Esophagus squamous epithelium (tissue), 4 donors: ENCODE measurements around the gene CARS2.
A peak's percentile ranks its signal among the peaks of the same experiment; 100 is the strongest.

Source experiments
- CTCF ChIP-seq, 6 experiments: fragments of 450-650 bp in 4 of 6; fragments of 200-600 bp in 2 of 6; sonication (generic) in 2 of 6; IDR thresholded peaks; one replicate each; pipeline ENCODE4 v1.5.1; 2016 to 2019; ENCODE audit warnings: antibody characterized with exemption in 6 of 6, mild to moderate bottlenecking in 4 of 6, moderate library complexity in 4 of 6
- POLR2A ChIP-seq, 4 donors: fragments of 450-650 bp; IDR thresholded peaks; one replicate each; pipeline ENCODE4 v1.6.1; 2017; ENCODE audit warnings: antibody characterized with exemption in 4 of 4, mild to moderate bottlenecking in 4 of 4, moderate library complexity in 3 of 4

- TF ChIP-seq CTCF (IDR thresholded peaks at IDR 0.05) (peak in 4 of 6 experiments; percentile 21 to 28 (median 22)), POLR2A (IDR thresholded peaks at IDR 0.05) (peak in 2 of 4 donors; percentile 73 to 83)
Measured at GRCh38 chr13:110705826-110706569, at the start of gene CARS2.
